AG04450 (cell line): ENCODE results near the gene ADAM10. TPM values are rescaled to one million over a fixed set of nuclear protein-coding genes. Genes with fewer than 3 reads are reported as not detected.

Experiments used
- CTCF ChIA-PET: fragments of 300-600, 350-600 bp; formaldehyde crosslinking; extraction: SDS; loops from one replicate; lab custom pipeline; 2022; ENCODE audit warnings: antibody characterized with exemption, inconsistent platforms; lab: Charles Lee
- POLR2A ChIA-PET: fragments of 350-600 bp; formaldehyde crosslinking; extraction: SDS; loops from one replicate; lab custom pipeline; 2021; ENCODE audit warnings: antibody characterized with exemption, inconsistent platforms; lab: Yijun Ruan, JAX
- DNase-seq: peaks from one replicate; pipeline ENCODE4 v3.0.0-alpha.2; 2011; ENCODE audit warnings: low read depth, low spot score
- H3K27ac ChIP-seq: one replicate; pipeline ENCODE4 v1.5.1; 2012; ENCODE audit warnings: low read depth, low read length, control low read depth
- H3K27me3 ChIP-seq: one replicate; pipeline ENCODE4 v1.6.0; 2012; ENCODE audit warnings: low read length; ENCODE audit not compliant: control insufficient read depth, insufficient read depth
- H3K4me3 ChIP-seq: 2 replicates; pipeline ENCODE4 v1.5.1; 2011; ENCODE audit warnings: mild to moderate bottlenecking, low read depth, low read length, control low read depth
- H3K9me3 ChIP-seq: 2 replicates; pipeline ENCODE4 v1.5.1; 2012; ENCODE audit warnings: low read length; ENCODE audit not compliant: control insufficient read depth, insufficient read depth
- CTCF ChIP-seq: IDR thresholded peaks from 2 replicates; pipeline ENCODE4 v1.5.1; 2011; ENCODE audit warnings: low read depth, low read length, control low read depth, inconsistent platforms
- polyA plus RNA-seq: library from polyadenylated mRNA; depleted of rRNA; stranded (reverse); fragments of >200 nt; gene quantifications from 2 replicates; pipeline ENCODE4 v1.2.3, GENCODE V29; 2011

ADAM10 gene
- polyA plus RNA-seq, 1 experiment, result 220 TPM

- no peak for TF ChIP-seq CTCF
- no peaks in the 10 kb centered on the region for H3K27me3 ChIP-seq
- no peaks in the 10 kb centered on the region for H3K9me3 ChIP-seq
- CTCF ChIA-PET, result interaction anchor here (1.2 kb wide), 1 partner anchor 16 kb away, joined by 3 read pairs; no protein-coding TSS in a partner anchor
- no peak overlapping the region for H3K4me3 ChIP-seq
- no peak overlapping the region for H3K27ac ChIP-seq
- DNase-seq, result no peak
- POLR2A ChIA-PET, result interaction anchor here (0.6 kb wide), 1 partner anchor 110 kb away, joined by 4 read pairs; no protein-coding TSS in a partner anchor
Measured at GRCh38 chr15:58590926-58591325, 158.6 kb downstream of the ADAM10 start.

- ChIA-PET POLR2A (interaction anchor here (0.5 to 0.6 kb wide), 2 partner anchors 110 to 131 kb away, joined by 3 to 4 read pairs; no protein-coding TSS in a partner anchor), CTCF (interaction anchor here (1.2 kb wide), 1 partner anchor 16 kb away, joined by 3 read pairs; no protein-coding TSS in a partner anchor)
- Histone ChIP-seq H3K4me3 (no peak overlapping the region), H3K27me3 (no peaks in the 10 kb centered on the region), H3K27ac (no peak overlapping the region), H3K9me3 (no peaks in the 10 kb centered on the region)
- no peak for DNase-seq
- TF ChIP-seq CTCF, result no peak
Measured at GRCh38 chr15:58590236-58590635, 159.3 kb downstream of the ADAM10 start.

- Histone ChIP-seq H3K9me3 (no peaks in the 10 kb centered on the region), H3K27me3 (no peaks in the 10 kb centered on the region), H3K4me3 (no peak overlapping the region), H3K27ac (no peak overlapping the region)
- ChIA-PET POLR2A (no interaction called here), CTCF (interaction anchor here (1.4 kb wide), 1 partner anchor 319 kb away, joined by 3 read pairs; no protein-coding TSS in a partner anchor)
- no peak for DNase-seq
- TF ChIP-seq CTCF, result no peak
Measured at GRCh38 chr15:58589047-58589446, 160.5 kb downstream of the ADAM10 start.

- CTCF ChIA-PET, result interaction anchor here (1.4 kb wide), 1 partner anchor 318 kb away, joined by 3 read pairs; no protein-coding TSS in a partner anchor
- TF ChIP-seq CTCF, result no peak
- POLR2A ChIA-PET, result interaction anchor here (0.7 kb wide), 1 partner anchor 91 kb away, joined by 4 read pairs; no protein-coding TSS in a partner anchor
Measured at GRCh38 chr15:58588096-58588495, 161.4 kb downstream of the ADAM10 start.

GRCh38 chr15:58587486-58587885 is 162.0 kb downstream of the ADAM10 start:
- ChIA-PET POLR2A (no interaction called here), CTCF (no interaction called here)
- H3K4me3 ChIP-seq, result no peak overlapping the region
- H3K9me3 ChIP-seq, result no peaks in the 10 kb centered on the region
- DNase-seq, result no peak
- no peaks in the 10 kb centered on the region for H3K27me3 ChIP-seq
- no peak for TF ChIP-seq CTCF
- H3K27ac ChIP-seq, result no peak overlapping the region

More at GRCh38 chr15:58588096-58588495, 161.4 kb downstream of the ADAM10 start:
- Histone ChIP-seq H3K27me3 (no peaks in the 10 kb centered on the region), H3K4me3 (no peak overlapping the region), H3K9me3 (no peaks in the 10 kb centered on the region), H3K27ac (no peak overlapping the region)
- DNase-seq, result no peak
